Endometrial microvascular endothelial cells (primary cell): ENCODE measurements around the gene TRIM15. TPM values are rescaled to one million over a fixed set of nuclear protein-coding genes. Genes with fewer than 3 reads are reported as not detected.

Experiments used
- in situ Hi-C: cut with HindIII; loops from 2 replicates; pipeline ENCODE4 v1.10.0; 2017; ENCODE audit warnings: low sequenced_read_pairs, low pct_unique_long_range_greater_than_20kb; ENCODE audit errors: inconsistent ontology term
- total RNA-seq: library from RNA; depleted of rRNA; stranded (reverse); fragments of >200 nt; gene quantifications from one replicate; pipeline ENCODE4 v1.2.3, GENCODE V29; 2015; ENCODE audit errors: inconsistent ontology term

TRIM15 gene
- total RNA-seq, 1 donor from 2014 or later: not detected

- in situ Hi-C loops: no loop called here
These were observed 19.6 kb upstream of the TRIM15 start for GRCh38 chr6:30143780-30144179.

GRCh38 chr6:30144811-30145210 lies 18.5 kb upstream of the TRIM15 start:
- in situ Hi-C loops: no loop called here

GRCh38 chr6:30145818-30146217 lies 17.5 kb upstream of the TRIM15 start:
- in situ Hi-C loops: no loop called here

GRCh38 chr6:30147096-30147495 lies 16.2 kb upstream of the TRIM15 start:
- in situ Hi-C loops: no loop called here

GRCh38 chr6:30149234-30149633 lies 14.1 kb upstream of the TRIM15 start:
- in situ Hi-C loops: no loop called here

GRCh38 chr6:30149858-30150550 lies 13.3 kb upstream of the TRIM15 start:
- in situ Hi-C loops: no loop called here

GRCh38 chr6:30150671-30151395 lies 12.5 kb upstream of the TRIM15 start:
- in situ Hi-C loops: no loop called here

- in situ Hi-C loops: no loop called here
These were observed 11.8 kb upstream of the TRIM15 start for GRCh38 chr6:30151580-30151979.

GRCh38 chr6:30152016-30152673 lies 11.2 kb upstream of the TRIM15 start:
- in situ Hi-C loops: no loop called here

GRCh38 chr6:30152910-30153610 lies 10.3 kb upstream of the TRIM15 start:
- in situ Hi-C loops: no loop called here

GRCh38 chr6:30154061-30154460 lies 9.3 kb upstream of the TRIM15 start:
- in situ Hi-C loops: no loop called here

- in situ Hi-C loops: no loop called here
These were observed 8.4 kb upstream of the TRIM15 start for GRCh38 chr6:30154709-30155519.

- in situ Hi-C loops: no loop called here
These were observed 7.7 kb upstream of the TRIM15 start for GRCh38 chr6:30155520-30156261.

GRCh38 chr6:30156262-30156599 lies 7.1 kb upstream of the TRIM15 start:
- in situ Hi-C loops: no loop called here

- in situ Hi-C loops: no loop called here
These were observed 6.6 kb upstream of the TRIM15 start for GRCh38 chr6:30156774-30157173.

- in situ Hi-C loops: no loop called here
These were observed 5.8 kb upstream of the TRIM15 start for GRCh38 chr6:30157581-30157980.

- in situ Hi-C loops: no loop called here
These were observed 5.3 kb upstream of the TRIM15 start for GRCh38 chr6:30157999-30158398.

GRCh38 chr6:30158475-30159040 lies 4.8 kb upstream of the TRIM15 start:
- in situ Hi-C loops: no loop called here
